Neural progenitor cell (in vitro differentiated cells): ENCODE measurements around the gene DDN.

Experiments
- CTCF ChIP-seq: fragments of 200-600 bp; sonication (generic); IDR thresholded peaks from 2 replicates; pipeline ENCODE4 v1.5.1; 2017; ENCODE audit warnings: antibody characterized with exemption, mild to moderate bottlenecking
- EZH2phosphoT487 ChIP-seq: fragments of 200-600 bp; sonication (generic); IDR thresholded peaks from 2 replicates; pipeline ENCODE4 v1.6.1; 2017; ENCODE audit warnings: antibody characterized with exemption

- TF ChIP-seq CTCF (no peak), EZH2phosphoT487 (no peak)
Measured at GRCh38 chr12:48952691-48953090, 46.5 kb downstream of the DDN start.
